Hematopoietic multipotent progenitor cell treated with erythropoietin and hydrocortisone succinate and interleukin-3 and kit ligand, for 8 days (in vitro differentiated cells): ENCODE data around the gene NFYC.

Source experiments
- DNase-seq: peaks from one replicate; pipeline ENCODE4 v3.0.0-alpha.2; 2015

NFYC gene

DNA sequence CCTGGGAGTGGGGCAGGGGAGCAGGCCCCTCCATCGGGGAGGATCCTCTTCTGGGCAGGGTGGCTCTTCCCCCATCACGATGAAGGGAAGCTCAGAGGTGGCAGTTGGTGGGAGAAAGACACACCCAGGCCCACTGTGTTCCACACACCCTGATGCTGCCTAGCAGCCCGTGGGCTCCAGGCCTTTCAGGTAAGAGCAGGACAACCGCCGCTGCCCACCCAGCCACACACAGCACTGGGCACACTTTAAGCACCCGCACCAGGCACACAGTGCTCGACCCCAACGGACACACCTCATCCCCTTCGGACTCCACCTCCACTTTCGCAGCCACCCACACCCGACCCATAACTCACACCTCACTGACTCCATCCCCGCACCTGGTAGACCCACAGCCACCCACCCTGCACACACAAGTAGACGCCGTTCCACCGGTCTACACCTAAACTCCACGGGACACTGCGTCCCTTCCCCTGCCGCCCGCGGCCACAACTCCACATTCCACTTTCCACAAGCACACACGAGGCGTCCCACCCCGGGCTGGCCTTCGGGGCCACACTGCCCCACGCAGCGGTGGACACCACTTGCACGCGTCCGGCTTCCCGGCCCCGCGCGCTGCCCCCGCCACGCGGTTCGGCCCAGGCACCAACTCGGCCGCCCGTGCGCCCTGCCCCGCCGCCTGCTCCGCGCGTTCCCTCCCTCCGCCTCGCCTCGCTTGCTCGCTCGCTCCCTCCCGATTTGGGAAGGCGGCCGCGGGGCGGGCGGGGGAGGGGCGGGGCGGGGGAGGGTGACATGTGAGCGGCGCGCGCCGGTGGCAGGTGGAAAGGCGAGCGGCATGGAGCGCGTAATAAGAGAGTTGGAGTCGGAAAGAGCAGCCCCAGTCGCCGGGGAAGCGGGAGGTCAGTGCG, 91.7 kb downstream of the NFYC start, which contains the start of gene KCNQ4:
KCNQ4 (plus strand) TSS at position 787 of the 905 bp plus-strand sequence. CDS start 307 bp downstream, outside the sequence.
- peak; percentile 53 for DNase-seq

DNA sequence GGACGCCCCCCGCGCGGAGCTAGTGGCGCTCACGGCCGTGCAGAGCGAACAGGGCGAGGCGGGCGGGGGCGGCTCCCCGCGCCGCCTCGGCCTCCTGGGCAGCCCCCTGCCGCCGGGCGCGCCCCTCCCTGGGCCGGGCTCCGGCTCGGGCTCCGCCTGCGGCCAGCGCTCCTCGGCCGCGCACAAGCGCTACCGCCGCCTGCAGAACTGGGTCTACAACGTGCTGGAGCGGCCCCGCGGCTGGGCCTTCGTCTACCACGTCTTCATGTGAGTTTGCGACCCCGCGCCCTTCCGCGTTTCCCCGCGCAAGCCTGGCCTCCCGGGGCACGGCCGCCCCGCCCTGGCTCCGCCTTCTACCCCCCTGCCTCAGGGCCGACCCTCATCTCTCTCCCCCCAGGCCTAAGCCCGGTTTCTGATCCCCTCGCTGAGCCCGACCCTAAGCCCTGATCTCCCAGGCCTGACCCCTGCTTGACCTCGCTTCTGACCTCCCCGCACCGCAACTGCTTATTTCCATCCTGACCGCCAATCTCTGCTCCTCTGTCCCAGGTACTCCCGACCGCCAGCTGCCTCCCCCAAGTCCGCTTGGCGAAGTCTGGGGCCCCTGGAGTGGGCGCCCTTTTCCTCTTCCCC, 92.8 kb downstream of the NFYC start:
- DNase-seq = no peak

DNA sequence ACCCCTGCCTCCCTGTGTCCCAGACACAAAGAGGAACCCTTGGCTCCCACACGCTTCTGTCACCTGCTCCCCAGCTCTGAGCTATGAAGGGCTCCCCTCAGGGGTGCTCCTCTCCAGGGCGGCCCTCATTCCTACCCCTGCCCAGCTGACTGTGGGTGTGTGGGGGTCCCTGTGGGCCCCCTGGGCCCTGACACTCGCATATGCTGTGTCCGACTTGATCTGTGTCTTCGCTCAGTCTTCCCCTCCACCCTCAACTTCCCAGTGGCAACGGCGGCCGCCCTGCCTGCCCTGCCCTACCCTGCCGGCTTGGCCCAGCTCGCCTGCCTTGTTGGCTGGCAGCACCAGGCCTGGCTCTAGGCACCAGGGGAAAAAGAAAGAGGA, 93.3 kb downstream of the NFYC start:
- no peak for DNase-seq

DNA sequence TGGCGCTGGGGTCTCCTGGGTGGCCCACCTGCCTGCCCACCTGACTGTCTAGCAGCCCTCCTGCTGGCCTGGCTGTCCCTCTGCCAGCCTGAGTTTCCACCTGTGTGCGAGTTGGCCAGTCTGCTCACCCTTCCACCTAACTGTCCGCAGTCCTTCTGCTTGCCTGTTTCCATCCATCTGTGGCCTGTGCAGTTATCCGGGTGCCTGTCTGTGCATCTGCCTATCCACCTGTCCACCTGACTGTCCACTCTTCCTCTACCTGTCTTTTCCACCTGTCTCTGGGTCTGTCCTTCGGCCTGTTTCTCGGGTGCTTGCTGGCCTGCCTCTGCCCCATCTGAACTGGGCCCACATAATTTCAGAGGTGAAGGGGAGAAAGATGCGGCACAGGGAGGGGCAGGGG, 93.9 kb downstream of the NFYC start:
- no peak for DNase-seq

DNA sequence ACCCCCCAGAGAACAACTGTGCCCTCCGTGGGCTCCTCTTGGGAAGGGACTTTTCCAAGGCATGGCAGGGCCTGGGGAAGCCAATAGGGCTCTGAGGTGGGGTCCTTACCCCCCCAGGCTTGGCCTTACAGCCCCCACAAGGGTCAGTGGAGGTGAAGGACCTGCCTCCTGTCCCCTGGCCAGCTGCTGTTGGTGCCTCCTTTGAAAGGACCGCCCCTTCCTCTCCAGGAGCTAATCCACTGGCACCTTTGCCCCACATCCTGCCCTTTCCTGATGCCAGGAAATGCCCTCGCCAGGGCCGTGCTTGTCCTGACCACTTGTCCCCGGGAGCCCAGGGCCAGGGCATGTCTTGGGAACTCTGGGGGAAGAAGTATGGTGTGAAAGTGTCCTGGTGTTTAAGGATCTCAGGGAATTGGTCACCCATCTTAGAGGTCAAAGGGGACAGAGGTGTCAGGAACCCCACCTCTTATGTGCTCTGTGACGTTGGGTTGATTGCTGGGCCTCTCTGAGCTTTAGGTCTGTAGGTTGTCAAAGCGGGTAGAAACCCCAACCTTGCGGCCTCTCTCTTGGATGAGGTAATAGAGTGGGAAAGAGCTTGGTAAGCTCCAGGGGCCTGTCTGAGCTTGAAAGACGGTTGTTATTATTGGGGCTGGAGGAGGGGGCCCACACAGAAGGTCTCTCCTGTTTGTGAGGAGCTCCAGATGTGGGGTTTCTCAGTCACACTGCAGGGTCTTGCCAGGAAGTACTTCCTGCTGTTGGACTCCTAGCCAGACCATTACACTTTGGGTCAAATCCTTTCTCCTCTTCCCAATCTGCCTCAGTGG, 94.9 kb downstream of the NFYC start:
- no peak for DNase-seq

DNA sequence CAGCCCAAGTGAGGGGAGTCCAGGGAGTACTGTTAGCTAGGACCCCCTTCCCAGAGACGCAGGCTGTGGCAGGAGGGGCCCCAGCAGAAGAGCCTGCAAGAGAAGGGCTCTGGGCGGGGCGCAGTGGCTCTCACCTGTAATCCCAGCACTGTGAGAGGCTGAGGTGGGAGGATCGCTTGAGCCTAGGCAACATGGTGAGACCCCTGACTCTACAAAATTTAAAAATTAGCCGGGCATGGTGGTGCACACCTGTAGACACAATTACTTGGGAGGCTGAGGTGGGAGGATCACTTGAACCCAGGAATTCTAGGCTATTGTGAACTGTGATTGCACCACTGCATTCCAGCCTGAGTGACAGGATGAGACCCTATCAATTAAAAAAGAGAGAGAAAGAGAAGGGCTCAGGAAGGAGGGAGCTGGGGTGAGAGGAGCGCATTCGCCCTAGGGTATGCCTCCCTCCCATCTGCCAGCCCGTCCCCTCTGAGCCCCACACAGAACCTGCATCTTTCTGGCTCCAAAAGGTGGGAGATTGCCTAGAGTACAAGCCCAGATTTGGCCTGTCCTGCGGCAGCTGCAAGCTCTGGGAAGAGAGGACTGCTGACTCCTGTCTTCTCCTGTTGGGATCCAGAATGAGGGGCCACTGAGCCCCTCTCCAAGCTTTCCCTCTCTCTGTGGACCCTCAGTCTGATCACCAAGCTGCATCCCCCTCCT, 95.6 kb downstream of the NFYC start:
- DNase-seq = no peak

DNA sequence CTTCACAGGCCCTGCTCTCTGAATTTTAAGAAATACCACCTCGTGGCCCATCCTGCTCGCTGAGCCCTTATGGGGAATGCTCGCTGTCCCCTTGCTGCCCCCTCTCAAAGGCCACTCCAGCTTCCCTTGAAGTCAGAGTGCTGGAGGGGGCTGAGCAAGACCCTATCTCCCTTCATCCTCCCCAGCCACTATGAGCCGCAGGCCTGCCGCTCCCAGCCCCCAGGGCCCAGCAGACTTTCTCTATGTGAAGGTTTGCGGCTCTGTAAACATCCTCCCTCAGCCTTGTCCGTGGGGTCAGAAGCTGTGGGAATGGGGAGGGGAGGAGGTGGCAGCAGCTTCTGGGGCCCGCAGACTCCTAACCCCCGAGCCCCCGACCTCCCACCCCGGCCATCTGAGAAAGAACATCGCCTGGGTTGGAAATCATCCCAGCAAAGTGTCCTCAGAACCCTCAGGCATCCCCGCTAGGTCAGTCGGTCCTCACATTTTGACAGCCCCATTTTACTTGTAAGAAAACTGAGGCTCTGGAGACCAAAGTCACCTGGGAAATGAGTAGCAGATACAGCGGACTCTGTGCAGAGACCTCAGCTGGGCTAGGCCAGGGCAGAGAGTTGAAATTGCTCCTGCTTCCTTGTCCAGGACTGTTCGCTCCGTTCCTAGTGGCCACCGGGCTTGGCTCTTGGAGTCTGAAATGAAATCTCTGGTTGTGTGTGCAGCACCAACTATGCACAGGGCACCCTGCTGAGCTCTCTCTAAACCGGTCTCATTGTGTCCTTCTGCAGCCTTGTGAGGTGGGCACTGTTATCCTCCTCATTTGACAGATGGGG, 96.4 kb downstream of the NFYC start:
- DNase-seq = no peak

DNA sequence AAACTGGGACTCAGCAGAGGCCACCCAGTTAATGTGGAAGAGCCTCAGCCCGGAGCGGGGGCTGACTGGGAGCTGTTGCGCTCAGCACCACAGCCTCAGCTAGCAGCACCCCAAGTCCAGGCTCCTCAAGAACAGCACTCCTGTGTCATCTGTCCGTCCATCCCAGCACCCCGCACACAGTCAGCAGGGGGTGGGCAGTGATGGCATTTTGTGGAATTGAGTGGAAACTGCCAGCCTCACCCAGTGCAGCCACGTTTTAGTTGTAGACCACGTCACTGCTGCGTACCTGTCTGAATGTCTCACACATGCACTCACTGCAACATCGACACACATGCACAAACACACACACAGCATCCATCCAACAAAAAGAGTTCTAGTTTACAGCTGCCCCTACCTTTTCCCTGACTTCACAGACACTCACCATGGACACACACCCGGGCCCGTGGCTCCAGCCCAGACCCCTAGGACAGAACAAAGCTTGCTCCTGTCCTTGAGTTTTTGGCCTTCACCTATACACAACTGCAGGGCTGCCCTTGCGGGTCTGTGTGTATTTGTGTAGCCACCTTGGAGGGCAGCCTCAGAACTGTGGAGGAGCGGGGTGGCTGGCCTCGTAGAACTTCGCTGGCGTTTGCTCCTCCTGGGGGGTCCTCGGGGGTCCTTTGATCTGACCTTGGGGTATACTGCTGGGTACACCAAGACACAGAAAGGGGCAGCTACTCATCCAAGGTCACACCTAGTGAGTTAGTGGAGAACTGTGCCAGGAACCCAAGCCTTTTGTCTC, 97.2 kb downstream of the NFYC start:
- no peak for DNase-seq

DNA sequence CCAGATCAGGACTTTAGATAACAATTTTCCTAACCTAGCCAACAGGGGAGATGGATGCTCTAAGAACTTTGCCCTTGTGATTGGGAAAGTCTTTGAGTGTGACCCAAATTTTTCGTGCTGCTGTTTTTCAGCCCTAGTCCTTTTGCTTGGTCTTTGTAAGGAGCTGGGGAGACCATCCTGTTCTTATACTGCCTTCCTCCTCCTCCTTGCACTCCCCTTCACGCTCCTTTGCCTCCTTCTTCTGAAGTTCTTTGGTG, 97.8 kb downstream of the NFYC start:
- DNase-seq = no peak

DNA sequence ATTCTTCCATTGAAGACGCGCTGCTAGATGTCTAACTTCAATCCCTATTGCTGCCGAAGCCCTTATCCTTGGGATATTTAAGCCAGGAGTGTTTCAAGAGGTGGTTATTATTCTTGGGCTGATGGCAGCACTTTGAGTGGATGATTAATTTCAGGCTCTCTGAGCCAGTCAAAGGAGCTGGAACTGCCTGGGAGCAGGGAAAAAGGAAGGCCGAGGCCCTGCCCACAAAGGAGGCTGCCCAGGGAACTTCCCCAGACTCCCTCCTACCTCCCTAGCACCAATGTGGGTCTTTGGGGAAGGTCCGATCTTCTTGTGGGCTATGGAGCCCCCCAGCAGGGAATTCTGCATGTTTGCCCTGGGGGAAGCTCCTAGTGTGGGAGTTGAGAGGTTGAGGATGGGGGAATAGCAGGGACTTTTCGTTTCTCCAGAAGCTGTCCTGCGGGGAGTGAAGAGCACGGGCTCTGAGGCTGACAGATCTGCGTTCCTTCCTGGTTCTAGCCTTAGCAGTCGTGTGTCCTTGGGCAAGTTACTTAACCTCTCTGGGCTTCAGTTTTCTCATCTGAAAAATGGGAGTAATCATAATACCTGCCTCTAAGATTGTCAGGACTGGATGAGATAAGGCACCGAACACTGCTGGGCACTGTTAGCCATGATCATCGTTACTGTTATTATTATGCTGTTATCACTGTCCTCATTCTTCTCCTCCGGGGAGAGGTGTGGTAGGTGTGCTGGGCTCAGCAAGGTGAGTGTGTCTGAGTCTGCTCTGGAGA, 98.3 kb downstream of the NFYC start:
- no peak for DNase-seq

DNA sequence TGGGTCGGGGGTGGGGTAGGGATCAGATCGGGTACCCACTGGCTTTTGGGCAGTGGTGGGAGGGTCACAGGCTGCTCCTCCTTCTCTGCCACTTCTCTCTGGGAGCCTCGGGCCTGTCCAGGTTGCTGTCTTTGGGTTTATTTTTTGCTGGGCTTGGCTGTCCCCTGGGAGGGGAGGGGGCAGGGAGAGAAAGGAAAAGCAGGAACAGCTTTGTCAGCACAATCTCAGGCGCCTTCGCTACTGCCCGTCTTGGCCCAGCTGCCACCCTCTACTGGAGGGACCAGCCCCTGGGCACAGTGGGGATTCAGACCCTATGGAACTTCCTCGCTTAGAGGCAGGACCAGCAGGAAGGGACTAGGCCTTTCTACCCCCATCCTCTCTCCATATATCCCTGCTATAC, 100.5 kb downstream of the NFYC start:
- no peak for DNase-seq

DNA sequence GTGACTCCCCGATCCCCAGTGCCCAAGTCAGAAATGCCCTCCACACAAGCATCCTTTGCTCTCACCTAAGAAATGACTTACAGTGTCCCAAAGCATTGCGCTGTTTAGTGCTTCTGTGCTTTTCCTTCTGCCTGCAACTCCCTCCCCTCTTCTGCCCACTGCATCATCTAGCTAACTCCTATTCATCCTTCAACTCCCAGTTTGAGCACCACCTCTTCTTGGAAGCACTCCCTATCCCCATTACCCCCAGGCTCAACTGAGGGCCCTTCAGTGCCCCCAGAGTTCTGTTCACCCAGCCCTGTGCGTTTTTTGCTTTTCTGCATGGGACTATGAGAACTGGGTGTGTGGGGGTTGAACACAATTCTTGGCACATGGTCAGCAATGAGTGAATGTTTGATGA, 102.1 kb downstream of the NFYC start:
- DNase-seq = no peak

DNA sequence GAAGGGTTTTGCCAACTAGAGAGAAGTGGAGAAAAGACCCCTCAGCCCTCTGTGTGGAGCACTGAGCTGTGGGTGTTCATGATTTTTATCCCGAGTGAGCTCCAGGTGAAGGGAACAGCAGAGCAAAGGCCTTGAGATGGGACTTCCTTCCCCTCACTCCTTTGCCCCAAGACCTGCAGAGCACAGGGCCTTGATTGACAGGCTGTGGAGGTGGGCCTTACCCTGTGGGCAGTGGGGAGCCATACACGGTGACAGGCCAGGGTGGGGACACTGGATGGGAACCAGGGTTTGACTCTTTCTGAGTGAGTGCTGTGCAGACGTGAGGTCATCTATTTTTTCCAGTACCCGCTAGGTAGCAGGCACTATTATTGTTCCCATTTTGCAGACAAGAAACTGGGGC, 102.5 kb downstream of the NFYC start:
- no peak for DNase-seq

DNA sequence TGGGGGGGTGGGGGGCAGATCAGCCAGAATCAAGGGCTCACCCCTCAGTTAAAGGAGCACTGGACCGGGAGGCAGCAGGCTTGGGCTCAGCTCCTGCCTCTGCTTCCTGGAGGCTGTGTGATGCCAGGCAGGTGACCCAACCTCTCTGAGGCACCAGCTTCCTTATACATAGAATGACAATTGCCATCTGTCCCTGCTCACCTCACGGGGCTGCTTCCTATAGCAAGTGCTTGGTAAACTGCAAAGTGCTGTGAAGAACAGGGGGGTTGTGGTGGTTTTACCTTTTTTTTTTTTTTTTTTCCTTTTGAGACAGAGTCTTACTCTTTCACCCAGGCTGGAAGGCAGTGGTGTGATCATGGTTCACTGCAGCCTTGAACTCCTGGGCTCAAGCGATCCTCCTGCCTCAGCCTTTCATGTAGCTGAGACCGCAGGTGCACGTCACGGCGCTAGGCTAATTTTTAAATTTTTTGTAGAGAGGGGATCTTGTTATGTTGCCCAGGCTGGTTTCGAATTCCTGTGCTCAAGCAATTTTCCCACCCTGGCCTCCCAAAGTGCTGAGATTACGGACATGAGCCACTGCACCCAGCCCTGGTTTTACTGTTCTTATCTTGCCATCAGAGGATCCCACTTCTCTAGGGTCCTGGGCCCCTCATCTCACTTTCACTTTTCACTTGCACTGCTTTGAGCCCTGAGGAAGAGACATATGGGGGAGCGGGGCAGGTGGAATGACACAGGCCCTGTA, 103.6 kb downstream of the NFYC start:
- no peak for DNase-seq

DNA sequence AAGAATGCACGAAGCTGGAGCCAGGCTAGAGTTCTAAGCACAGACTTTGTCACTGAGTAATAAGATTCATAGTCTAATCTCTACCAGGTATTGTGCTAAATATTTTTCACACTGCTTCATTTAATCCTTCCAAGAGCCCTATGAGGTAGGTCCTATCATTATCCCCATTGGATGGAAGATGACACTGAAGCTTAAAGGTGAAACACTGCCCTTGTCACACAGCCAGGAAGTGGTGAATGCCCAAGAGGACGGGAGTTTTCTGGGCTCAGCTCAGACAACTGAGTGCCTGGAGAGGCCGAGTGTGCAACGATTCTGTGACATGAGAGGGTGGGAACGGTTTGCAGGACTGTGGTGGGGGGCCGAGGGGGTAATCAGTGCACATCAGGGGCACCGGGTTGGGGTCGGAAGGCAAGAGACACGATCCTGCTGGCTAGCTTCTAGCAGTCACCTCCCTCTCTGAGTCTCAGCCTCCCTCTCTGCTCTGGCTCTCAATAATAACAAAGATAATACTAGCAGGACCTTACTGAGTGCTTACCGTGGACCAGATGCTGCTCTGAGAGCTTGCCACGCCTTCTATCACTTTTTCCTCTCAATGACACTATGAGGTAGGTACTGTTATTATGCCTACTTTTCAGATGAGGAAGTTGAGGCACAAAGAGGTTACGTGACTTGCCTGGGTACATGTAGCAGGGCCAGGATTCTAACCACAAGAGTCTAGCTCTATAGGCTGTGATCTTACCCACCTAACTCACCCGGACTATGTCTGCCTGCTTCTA, 104.5 kb downstream of the NFYC start:
- DNase-seq = no peak

DNA sequence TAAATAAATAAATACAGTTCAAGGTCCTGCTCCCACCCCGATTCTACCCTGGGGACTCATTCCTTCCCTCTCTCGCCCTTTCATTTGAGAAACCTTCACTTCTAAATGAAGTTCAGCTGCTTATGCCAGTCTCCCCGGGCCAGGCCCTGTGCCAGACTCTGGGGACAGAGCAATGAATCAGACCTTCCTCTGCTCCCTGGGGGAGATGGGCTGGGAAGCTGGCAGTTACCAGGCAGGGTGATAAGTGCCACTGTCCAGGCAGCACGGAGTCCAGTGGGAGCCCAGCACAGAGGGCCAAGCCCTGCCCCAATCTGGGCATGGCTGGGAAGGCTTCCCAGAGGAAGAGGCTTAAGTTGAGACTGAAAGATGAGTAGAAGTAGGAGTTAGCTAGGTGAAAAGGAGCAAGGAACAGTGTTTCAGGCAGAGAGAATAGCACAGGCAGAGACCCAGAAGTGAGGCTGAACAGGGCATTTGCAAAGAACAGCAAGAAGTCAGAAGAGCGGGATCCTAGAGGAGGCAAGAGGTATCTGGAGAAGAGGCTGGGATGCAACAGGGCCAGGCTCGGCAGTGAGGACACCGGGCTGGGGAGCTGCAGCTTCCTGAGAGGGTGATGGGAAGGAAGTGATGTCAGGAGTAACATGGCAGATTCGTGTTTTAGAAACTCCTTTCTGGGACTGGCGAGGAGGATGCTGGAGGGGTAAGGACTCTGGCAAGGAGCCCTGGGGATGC, 105.6 kb downstream of the NFYC start:
- no peak for DNase-seq

DNA sequence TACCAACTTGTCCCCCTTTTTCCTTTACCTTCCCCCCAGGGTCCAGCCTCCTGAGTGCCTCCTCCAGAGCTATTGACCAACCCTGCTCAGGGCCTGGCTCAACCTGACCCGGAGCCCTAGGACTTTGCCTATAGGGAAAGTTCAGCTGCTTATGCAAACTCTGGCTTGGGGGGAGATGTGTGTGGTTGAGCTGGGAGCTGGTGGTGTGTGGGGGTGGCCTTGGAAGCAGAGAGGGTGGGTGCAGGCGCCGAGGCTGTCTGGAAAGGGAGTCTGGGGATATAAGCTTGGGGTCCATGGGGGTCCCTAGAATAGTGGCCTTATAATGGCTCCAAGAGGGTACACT, 106.1 kb downstream of the NFYC start:
- DNase-seq = no peak
